HG03103 (cell line): ENCODE measurements around the gene CELA2B.
"Not testable (repeated sequence)": the region's sequence is repeated elsewhere in the genome, so short reads cannot be mapped to it uniquely, and the experiment has no call there.

Experiments
- ATAC-seq: cut with Tn5 transposase; IDR thresholded peaks from one replicate; pipeline ENCODE4 v1.9.1; 2021; ENCODE audit warnings: low read depth; ENCODE audit not compliant: unreplicated experiment

The CELA2B gene

DNA sequence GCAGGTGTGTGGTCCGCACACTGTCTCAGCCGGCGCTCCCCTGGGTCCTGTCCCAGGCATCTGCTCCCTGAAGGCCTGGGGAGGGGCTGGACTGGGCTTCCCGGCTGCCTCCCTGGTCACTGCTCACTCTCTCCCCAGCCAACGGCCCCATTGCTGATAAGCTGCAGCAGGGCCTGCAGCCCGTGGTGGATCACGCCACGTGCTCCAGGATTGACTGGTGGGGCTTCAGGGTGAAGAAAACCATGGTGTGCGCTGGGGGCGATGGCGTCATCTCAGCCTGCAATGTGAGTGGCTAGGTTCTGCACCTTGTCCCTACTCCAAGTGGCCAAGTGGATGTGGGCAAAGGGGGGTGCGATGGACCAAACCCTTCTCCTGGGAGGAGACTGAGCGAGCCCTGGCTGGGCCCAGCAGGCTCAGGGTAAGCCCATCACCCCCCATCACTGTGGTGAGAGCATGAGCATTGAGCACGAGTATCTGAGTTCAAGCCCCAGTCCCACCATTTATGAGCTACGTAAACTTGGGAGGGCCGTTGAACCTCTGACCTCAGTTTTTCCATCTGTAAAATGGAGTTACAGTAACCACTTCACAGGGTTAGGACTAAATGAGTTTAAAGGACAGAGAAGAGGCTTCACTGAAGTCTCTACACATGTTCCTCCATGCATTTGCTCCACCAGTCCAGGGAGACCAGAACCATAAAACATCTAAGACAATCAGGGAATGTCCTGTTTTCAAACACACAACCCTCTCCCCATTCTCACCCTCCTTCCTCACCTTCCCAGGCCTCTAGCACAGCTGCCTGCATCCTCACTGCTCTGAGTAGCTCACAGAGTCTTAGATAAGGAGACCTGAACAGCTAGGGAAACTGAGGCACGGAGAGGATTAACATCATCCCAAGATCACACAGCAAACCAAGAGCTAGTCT lies 31.2 kb upstream of the CELA2B start:
- no peak for ATAC-seq

DNA sequence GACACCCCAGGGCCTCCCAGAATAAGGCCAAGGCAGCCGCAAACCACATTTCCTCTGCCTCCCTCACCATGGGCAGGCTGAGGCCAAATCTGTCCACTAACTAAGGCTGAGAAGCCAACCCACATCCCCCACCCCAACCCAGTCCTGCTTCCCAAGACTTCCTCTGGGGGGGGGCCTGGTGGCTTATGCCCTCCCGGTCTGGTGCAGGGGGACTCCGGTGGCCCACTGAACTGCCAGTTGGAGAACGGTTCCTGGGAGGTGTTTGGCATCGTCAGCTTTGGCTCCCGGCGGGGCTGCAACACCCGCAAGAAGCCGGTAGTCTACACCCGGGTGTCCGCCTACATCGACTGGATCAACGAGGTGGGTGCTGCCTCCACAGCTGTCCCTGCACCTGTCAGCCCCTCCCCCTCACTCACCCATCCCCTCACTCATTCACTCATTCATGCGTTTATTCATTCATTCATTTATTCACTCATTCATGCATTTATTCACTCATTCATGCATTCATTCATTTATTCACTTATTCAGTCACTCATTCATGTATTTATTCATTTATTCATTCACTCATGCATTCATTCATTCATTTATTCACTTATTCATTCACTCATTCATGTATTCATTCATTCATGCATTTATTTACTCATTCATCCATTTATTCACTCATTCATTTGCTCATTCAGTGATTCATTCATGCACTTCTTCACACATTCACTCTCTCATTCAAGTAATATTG lies 30.3 kb upstream of the CELA2B start:
- no peak for ATAC-seq

DNA sequence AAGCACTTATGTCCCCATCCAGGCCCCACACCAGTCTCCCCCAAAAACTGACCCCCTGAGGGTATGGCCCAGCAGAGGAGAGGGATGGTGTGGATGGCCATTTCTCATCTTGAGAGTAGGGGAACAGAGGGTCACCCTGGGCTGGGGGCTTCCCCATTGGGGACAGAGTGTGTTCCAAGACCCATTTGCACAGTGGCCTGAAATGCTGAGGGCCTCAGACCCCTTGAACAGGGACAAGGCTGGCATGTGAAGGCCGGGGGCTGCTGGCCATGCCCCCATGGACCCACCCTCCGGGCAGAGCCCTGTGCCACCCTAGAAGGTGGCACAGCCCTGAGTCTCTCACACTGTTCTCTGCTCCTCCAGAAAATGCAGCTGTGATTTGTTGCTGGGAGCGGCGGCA lies 29.7 kb upstream of the CELA2B start:
- ATAC-seq, result no peak

DNA sequence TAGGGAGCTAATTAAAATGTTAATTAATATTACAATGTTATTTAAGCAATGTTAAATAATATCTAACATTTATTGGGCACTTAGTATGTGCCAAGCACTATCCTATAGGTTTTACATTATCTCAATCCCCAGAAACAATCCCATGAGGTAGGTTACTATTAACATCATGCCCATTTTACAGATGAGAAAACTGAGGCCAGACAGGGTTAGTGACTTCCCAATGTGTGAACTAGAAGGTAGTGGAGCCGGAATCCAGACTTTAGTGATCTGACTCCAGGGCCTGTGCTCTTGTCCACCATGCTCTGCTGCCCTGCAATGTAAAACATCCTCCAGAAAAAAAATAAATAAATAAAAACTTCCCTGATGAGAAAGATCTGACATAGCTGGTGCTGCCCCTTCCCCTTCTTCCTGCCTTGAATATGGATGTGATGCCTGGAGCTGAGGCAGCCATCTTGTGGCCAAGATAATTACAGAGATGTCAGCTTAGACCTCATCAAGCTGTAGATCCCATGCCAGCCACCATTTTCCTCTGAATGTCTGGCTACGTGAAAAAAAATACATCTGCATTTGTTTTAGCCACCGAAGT lies 26.9 kb upstream of the CELA2B start:
- no peak for ATAC-seq

DNA sequence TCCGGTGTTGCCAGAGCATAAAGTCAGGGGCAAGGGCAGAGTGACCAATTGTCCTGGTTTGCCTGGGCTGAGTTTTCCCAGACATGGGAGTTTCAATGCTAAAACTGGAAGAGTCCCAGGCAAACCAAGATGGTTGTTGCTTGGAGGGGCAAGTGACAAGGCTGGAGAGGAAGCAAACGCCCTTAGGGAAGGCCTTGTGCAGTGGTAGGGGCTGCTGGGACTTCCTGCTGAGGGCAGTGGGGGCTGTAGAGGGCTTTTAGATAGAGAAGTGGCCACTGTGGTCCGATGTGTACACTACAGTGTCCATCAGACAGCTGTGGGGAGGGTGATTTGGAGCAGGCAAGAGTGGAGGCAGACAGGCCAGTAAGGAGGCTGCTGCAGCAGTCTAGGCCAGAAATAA lies 26.3 kb upstream of the CELA2B start:
- ATAC-seq, result no peak

DNA sequence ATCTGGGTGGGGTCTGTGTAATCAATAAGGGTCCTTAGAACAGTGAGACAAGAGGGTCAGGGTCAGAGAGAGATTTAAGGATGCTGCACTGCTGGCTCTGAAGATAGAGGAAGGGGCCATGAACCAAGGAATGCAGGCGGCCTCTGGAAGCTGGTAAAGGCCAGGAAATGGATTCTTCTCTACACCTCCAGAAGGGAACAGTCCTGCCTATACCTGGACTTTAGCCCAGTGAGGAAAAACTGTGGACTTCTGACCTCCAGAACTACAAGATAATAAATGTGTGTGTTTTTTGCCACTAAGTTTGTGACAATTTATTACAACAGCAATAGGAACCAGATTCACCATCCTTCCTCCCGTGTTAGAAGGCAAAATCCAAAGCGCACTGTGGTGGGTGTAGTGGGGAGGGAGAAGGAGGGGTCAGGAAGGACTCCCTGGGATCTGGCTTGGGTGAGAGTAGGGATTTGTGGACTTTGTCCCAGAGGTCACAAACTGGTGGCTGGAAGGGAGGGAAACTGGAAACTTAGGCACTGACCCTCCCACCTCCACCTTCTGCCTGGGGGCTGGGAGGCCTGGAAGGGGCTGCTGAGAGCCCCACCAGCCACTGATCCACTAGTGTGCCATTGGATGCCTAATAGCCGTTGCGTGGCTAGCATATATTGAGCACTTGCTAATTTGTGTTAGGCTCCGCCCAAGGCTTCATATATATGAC lies 24.7 kb upstream of the CELA2B start:
- no peak for ATAC-seq

DNA sequence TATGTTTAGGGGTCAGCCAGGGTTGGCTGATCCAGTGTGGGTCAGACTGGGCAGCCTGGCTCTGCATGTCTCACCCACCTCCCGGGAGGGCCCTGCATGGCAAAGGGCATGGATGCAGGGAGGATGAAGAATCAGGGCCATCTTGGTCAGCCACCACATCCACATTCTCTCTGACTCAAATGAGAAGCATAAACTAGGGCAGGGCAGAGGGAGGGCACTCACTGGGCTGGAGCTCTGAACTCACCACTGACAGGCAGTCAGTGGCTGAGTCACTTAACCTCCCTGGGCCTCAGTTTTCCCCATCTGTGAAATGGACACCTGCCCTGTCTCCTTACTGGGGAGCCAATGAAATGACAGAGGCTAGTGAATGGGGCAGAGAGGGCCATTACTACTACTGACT lies 23.7 kb upstream of the CELA2B start:
- no peak for ATAC-seq

DNA sequence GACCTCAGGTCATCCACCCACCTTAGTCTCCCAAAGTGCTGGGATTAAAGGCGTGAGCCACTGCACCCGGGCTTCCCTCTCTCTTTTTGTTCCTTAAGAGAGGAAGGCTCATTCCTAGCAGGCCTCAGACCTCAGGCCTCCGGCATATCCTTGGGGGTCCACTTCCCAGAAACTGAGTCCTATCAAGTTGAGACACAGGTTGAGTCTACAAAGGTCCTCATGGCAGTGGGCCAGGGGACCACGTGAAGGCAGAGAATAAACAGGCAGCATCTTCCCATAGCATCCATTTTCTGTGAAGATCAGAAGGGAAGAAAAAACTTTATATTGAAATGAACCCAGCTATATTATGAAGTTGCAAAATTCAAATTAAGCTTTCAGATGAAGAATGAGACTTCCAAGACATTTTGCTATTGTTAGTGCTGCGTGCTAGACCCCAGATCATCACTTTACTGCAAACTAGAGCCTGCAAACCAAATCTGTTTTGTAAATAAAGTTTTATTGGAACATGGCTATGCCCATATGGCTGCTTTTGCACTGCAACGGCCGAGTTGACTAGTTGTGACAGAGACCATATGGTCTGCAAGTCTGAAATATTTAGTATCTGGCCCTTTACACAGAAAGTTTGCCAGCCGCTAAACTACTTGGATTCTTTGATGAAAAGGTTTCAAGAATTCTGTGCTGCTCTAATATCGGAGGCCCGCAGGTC lies 22.9 kb upstream of the CELA2B start:
- no peak for ATAC-seq

DNA sequence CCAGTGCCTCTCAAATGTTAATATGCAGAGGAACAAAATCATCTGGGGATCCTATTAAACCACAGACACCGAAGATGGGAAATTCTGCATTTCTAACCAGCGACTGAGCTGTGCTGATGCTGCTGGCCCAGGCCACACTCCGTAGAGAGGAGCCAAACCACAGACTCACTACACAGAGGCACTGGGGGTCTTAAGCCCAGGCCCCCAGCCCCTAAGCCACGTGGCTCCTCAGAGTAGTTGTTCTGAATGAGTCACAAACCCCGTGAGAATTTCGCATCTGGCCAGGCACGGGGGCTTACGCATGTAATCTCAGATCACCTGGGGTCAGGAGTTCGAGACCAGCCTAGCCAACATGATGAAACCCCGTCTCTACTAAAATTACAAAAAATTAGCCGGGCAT lies 22.2 kb upstream of the CELA2B start:
- ATAC-seq, result no peak

DNA sequence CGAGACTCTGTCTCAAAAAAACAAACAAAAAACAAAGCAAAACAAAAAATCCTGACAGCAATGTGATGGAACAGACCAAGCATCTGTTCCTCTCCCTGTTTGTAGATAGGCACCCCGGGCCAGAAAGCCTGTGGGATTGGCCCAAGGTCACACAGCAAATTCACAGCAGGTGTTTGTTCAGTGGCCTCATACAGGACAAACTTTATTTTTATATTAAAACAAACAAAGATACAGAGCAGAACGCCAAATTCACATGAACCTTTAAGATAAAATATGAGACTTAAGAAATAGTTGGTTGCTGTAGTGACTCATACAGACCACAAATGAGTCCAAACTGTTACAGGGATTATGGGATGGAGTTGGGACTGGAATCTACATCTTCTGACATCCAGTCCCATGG lies 21.6 kb upstream of the CELA2B start:
- no peak for ATAC-seq

DNA sequence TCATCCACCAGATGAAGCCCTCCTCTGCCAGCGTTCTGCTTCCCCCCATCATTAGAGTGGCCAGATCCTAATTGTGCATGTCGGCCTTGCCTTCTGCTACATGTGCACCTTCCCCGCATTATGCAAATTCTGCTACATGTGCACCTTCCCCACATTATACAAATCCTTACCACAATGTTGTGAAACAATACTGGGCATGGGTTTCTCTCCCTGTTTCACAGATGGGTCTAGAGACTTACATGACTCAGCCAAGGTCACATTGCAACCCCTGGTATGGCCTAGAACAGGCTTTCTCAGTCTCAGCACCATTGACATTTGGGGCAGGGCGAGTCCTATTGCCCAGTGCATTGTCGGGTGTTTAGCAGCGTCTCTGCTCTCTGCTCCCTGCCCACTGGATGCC lies 20.4 kb upstream of the CELA2B start:
- no peak for ATAC-seq

DNA sequence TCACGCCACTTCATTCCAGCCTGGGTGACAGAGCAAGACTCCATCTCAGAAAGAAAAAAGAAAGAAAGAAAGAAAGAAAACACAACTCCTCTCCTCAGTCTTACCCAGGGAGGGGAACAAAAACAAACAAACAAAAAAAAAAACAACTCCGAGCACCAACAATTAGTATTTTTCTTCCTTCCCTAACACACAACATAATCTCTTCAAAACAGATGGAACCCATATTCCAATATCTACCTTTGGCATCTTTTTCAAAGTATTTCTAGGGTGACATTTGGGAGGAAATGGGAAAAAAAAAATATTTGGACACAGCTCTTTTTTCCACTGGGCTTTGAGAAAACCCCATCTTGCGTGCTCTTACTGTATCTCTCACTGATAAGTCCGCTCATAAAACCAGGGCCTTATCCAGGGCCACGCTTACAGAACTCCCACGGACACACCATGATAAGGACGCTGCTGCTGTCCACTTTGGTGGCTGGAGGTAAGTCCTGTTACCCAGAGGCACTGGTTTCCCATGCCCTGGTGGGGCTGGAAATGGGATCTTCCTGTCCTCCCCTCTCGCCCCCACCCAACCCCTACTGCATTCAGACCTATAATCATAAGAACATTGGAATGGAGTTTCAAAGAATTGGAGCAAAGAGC lies 19.5 kb upstream of the CELA2B start, which contains the start of gene CELA2A:
Gene CELA2A, plus strand, starts transcription at position 420 of the 642 bp plus-strand sequence. Its CDS starts 22 bp downstream, at position 442.
- no peak for ATAC-seq

DNA sequence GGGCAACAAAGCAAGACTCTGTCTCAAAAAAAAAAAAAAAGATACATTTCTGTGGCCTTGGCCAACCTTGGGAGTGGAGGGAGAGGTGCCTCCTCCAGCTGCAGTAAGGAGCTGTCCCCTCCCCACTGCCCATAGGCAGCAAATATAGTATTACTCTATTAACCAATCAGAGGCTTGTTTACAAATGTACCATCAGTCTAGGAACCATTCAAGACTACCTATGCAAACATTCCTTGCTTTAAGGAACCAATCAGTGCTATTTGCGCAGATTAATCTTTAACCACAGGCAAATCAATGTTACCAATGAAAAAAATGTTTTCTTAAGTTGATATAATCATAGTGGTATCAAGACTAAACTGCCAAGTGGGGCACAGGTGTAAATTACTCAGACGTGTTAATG lies 18.3 kb upstream of the CELA2B start:
- no peak for ATAC-seq

DNA sequence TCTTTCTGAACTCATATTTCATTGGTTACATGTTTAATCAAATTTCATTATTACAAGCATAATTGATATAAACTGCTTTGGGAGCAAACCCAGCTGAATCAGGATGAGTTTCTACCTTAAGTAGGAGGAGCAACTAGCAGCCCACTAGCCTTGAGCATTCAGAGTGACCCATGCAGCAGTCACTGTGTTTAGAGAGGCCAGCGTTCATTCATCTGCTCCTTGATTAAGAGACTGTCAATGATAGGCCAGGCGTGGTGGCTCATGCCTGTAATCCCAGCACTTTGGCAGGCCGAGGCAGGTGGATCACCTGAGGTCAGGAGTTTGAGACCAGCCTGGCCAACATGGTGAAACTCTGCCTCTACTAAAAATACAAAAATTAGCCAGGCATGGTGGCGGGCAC lies 17.5 kb upstream of the CELA2B start:
- not testable (repeated sequence) for ATAC-seq

DNA sequence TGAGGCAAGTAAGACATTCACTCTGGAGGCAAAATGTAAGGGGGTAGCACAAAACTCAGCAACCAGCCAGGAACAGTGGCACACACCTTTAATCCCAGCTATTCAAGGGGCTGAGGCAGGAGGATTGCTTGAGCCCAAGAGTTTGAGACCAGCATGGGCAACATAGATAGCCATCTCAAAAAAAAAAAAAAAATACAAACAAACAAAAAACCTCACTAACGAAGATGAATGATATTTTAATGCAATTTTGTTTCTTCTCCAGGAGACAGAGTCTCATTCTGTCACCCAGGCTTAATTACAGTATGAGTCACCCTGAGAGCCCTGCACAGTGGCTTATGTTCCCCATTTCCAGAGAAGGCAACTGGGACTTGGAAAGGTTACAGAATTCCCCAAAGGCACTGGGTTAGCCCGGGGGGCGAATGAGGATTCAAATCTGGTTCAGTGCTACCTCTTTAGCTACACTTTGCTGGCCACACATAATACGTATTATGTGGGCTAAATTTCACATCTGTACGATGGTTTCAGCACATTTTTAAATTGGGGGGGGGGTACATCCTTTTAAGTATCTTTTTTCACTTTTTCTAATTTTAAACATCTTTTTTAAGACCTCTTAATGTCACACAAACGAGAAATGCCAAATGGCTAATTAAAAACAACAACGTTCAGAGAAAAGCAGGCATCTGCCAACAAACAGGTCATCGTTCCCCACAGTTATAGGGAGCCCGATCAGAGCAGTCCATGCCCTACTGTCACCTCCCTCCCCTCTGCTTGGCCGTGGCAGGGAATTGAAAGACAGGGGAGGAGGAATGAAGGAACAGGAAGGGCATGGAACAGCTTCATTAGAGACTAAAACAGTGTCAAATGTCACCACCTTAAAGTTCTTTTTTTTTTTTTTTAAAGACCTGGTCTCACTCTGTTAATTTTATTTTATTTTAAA lies 15.9 kb upstream of the CELA2B start:
- no peak for ATAC-seq

DNA sequence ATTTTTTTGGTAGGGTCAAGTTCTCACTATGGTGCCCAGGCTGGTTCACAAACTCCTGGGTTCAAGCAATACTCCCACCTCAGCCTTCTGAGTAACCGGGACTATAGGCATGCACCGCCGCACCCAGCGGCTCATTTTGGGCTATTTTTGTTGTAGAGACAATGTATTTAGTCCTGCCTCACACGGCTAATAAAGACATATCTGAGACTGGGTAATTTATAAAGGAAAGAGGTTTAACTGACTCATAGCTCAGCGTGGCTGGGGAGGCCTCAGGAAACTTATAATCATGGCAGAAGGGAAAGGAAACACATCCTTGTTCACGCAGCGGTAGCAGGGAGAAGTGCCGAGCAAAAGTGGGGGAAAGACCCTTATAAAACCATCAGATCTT lies 15.2 kb upstream of the CELA2B start:
- no peak for ATAC-seq

DNA sequence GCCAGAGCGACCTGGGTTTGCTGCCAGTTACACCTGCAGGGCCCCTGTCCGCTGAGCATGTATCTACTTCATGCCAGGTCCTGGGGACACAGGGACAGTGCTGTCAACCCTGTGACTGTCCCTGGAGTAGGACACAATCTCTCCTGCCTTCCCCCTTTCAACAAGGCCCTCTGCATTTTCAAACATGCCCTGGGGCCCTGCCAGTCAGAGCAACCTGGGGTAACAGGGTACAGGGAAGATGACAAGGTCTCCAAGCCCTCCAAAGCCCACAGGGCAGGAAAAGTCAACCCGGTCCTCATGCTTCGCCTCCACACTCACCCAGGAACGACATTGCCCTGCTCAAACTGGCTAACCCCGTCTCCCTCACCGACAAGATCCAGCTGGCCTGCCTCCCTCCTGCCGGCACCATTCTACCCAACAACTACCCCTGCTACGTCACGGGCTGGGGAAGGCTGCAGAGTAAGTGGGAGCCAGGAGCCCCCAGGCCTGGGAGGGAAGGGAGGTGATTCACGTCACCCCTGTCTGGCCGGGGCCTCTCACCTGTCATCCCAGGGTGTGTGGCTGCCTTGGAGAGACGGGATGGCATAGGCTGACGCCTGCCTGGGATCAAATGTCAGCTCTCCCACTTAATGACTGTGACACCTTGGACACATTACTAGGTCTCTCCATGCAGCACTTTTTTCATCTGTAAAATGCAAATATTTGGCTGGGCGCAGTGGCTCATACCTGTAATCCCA lies 12.7 kb upstream of the CELA2B start:
- not testable (repeated sequence) for ATAC-seq

DNA sequence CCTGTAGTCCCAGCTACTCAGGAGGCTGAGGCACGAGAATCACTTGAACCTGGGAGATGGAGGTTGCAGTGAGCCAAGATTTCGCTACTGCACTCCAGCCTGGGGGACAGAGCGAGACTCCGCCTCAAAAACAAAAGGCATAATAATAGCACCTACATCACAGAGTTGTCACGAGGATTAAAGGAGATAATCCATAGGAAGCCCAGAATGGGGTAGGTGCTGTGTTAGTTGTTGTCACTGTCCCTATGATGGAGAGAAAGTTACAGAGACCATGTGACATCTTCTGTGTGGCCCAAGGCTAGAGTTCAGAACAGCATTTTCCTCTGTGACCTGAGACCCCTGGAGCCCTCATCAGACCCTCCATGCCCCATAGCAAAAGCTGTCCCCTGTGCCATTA lies 12.0 kb upstream of the CELA2B start:
- not testable (repeated sequence) for ATAC-seq
